ENCODE data around the gene TXN2. TPM values are rescaled to one million over a fixed set of nuclear protein-coding genes. Genes with fewer than 3 reads are reported as not detected.

The TXN2 gene, protein sequence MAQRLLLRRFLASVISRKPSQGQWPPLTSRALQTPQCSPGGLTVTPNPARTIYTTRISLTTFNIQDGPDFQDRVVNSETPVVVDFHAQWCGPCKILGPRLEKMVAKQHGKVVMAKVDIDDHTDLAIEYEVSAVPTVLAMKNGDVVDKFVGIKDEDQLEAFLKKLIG
- 147 TPM for polyA plus RNA-seq (2012; ENCODE audit: insufficient read length, low read depth)

DNA sequence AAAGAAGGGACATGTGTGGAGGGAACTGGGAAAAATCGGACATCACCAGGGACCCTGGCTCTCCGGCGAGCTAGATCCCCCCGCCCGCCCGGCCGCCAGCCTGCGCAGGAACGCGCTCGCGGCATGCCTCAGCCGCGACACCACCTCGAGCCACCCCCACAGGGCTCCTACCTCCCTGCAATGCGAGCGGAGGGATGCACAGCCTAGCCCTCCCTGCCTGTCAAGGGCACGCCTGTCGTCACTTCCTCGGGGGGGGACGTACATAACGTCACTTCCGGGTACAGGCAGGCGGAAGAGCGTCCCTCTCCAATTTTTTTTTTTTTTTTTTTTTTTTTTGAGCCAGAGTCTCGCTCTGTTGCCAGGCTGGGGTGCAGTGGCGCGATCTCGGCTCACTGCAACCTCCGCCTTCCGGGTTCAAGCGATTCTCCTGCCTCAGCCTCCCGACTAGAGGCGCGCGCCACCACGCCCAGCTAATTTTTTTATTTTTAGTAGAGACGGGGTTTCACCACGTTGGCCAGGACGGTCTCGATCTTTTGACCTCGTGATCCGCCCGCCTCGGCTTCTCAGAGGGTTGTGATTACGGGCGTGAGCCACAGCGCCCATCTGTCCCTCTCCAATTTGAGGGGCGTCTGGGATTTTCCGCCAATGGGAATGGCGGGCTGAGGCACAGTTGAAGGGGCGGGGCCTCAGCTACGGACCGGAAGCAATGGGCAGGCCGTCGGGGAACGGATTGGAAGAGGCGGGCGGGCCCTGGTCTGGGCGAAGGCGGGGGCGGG lies at the start of gene TXN2:
TSS of gene TXN2 (minus strand) at position 248 of the 776 bp plus-strand sequence. CDS start 803 bp downstream, outside the sequence.
- peak; percentile 97 for TF ChIP-seq POLR2AphosphoS5 (IDR thresholded peaks at IDR 0.05; ENCODE audit: low read depth, low read length)
- peak; percentile 86; the same call in 1 of the 2 replicates for TF ChIP-seq TAF1 (IDR thresholded peaks at IDR 0.05; ENCODE audit: borderline replicate concordance, insufficient read depth, low read length)
- TF ChIP-seq, protein P1, sequence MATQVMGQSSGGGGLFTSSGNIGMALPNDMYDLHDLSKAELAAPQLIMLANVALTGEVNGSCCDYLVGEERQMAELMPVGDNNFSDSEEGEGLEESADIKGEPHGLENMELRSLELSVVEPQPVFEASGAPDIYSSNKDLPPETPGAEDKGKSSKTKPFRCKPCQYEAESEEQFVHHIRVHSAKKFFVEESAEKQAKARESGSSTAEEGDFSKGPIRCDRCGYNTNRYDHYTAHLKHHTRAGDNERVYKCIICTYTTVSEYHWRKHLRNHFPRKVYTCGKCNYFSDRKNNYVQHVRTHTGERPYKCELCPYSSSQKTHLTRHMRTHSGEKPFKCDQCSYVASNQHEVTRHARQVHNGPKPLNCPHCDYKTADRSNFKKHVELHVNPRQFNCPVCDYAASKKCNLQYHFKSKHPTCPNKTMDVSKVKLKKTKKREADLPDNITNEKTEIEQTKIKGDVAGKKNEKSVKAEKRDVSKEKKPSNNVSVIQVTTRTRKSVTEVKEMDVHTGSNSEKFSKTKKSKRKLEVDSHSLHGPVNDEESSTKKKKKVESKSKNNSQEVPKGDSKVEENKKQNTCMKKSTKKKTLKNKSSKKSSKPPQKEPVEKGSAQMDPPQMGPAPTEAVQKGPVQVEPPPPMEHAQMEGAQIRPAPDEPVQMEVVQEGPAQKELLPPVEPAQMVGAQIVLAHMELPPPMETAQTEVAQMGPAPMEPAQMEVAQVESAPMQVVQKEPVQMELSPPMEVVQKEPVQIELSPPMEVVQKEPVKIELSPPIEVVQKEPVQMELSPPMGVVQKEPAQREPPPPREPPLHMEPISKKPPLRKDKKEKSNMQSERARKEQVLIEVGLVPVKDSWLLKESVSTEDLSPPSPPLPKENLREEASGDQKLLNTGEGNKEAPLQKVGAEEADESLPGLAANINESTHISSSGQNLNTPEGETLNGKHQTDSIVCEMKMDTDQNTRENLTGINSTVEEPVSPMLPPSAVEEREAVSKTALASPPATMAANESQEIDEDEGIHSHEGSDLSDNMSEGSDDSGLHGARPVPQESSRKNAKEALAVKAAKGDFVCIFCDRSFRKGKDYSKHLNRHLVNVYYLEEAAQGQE (IDR thresholded peaks at IDR 0.05; ENCODE audit: insufficient read depth in 1 of 2, low read depth in 2 of 2, low read length in 2 of 2) = peak in 1 of 2 experiments; percentile 10; a peak in 1 of 4 replicates
- TF ChIP-seq SIN3A (IDR thresholded peaks at IDR 0.05; ENCODE audit: borderline replicate concordance, insufficient read depth, low read length) = 0 out of 2 replicates have a peak, but pooled peaks have one; percentile 23
- TF ChIP-seq FOXP2 (optimal IDR thresholded peaks at IDR 0.05; ENCODE audit: borderline replicate concordance, extremely low read depth, extremely low read length, insufficient read depth) = peak; percentile 76

DNA sequence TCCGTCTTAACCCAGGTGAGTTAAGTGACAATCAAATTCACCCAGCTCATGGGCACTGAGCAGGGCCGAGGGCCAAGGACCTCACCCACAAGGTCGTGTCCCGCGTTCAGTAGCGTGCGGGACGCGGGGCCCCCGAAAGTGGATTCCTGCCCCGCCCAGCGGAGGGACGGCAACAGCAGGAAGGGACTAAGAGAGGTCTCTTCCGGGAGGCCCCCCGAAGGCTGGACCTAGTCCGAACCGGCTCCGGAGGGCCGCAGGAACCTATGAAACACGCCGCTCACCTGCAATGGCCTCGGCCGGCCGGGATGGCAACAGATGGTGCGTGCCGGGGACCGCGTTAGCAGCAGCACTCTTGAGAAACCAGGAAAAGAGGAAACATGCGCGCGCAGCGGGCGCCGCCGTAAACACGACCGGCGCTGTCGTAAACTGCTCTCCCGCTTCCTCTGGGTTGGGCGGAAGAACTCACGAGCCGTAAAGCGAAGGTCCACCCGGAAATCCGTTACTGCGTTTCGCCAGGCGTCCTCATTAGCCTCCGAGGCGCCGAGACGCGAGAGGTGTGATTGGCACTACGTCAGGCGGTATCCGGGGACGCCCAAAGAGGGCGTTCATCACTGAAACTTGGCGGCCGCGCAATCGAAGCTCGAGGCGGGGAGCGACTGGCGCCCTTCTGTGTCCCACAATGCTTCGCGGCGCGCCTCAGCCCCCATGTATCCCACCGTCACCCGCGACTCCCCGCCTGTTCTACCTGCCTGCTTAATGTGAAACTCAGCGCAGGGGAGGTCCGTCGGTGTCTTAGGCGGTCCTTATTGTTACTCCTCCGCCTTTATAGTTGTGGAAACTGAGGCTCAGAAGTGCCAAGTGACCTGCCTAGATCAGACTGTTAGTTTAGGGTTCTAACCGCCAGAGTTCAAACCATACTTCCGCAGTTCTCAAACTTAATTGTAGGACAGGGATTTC lies 47.6 kb upstream of the TXN2 start, which contains the start of gene EIF3D:
TSS of gene EIF3D (minus strand) at position 372 of the 957 bp plus-strand sequence. CDS start 3,045 bp downstream, outside the sequence.
- TF ChIP-seq SIN3A (IDR thresholded peaks at IDR 0.05; ENCODE audit: borderline replicate concordance, insufficient read depth, low read length) (peak; percentile 22; the same call in 1 of the 2 replicates), POLR2AphosphoS5 (IDR thresholded peaks at IDR 0.05; ENCODE audit: low read depth, low read length) (peak; percentile 91), FOXP2 (optimal IDR thresholded peaks at IDR 0.05; ENCODE audit: borderline replicate concordance, extremely low read depth, extremely low read length, insufficient read depth) (peak; percentile 95), TAF1 (IDR thresholded peaks at IDR 0.05; ENCODE audit: borderline replicate concordance, insufficient read depth, low read length) (peak; percentile 84)
- TF ChIP-seq, protein P1 (IDR thresholded peaks at IDR 0.05; ENCODE audit: insufficient read depth in 1 of 2, low read depth in 2 of 2, low read length in 2 of 2) = peak in 1 of 2 experiments; percentile 21; a peak in 1 of 4 replicates

DNA sequence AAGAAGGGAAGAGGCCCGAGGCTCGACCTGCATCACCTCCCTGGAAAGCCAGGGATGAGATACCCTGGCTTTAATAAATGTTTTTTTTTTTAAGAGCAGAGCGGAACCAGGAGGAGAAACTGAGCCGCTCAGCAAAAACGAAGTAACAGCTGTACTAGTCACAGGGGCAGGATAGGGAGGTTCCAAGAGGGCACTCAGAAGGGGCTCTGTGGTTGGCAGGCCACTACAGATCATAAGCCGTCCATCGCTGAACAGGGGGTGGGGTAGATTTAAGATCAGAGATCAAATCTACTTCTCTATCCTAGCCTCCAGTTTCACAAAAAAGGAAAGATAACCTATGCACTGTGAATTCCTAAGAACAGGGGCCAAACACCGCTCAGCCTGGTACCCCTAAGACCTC lies 46.9 kb upstream of the TXN2 start:
- TF ChIP-seq TAF1 (IDR thresholded peaks at IDR 0.05; ENCODE audit: borderline replicate concordance, insufficient read depth, low read length) = no peak
- TF ChIP-seq FOXP2 (optimal IDR thresholded peaks at IDR 0.05; ENCODE audit: borderline replicate concordance, extremely low read depth, extremely low read length, insufficient read depth) = no peak
- no peak for TF ChIP-seq SIN3A (IDR thresholded peaks at IDR 0.05; ENCODE audit: borderline replicate concordance, insufficient read depth, low read length)
- TF ChIP-seq, protein P1 (IDR thresholded peaks at IDR 0.05; ENCODE audit: insufficient read depth in 1 of 2, low read depth in 2 of 2, low read length in 2 of 2) = no peak
- no peak for TF ChIP-seq POLR2AphosphoS5 (IDR thresholded peaks at IDR 0.05; ENCODE audit: low read depth, low read length)

DNA sequence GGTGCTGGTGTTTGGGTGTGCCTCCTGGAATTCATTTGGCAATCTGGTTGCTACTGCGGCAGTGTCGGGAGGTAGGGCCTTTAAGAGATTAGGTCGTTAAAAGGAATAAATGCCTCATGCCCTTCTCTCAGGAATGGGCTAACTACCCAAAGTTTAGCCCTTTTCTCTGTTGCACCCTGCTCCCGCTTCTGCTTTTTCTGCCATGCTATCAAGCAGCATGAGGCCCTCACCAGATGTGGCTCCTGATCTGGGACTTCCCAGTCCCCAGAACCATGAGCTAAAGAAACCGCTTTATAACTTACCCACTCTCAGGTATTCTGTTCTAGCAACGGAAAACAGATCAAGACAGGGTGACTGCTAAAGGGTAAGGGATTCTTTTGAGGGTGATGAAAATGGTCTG lies 41.2 kb upstream of the TXN2 start:
- TF ChIP-seq SIN3A (IDR thresholded peaks at IDR 0.05; ENCODE audit: borderline replicate concordance, insufficient read depth, low read length) (no peak), POLR2AphosphoS5 (IDR thresholded peaks at IDR 0.05; ENCODE audit: low read depth, low read length) (no peak), TAF1 (IDR thresholded peaks at IDR 0.05; ENCODE audit: borderline replicate concordance, insufficient read depth, low read length) (no peak), FOXP2 (optimal IDR thresholded peaks at IDR 0.05; ENCODE audit: borderline replicate concordance, extremely low read depth, extremely low read length, insufficient read depth) (no peak)
- TF ChIP-seq, protein P1 (IDR thresholded peaks at IDR 0.05; ENCODE audit: insufficient read depth in 1 of 2, low read depth in 2 of 2, low read length in 2 of 2) = no peak
